ENCODE measurements around the gene ACCS. TPM values are rescaled to one million over a fixed set of nuclear protein-coding genes. Genes with fewer than 3 reads are reported as not detected.

ACCS gene
- total and polyA plus RNA-seq, 2 donors (not counting 3 experiments of a cell fraction or from before 2014, with no cell fraction given): 8.6 to 22.7 TPM

DNA sequence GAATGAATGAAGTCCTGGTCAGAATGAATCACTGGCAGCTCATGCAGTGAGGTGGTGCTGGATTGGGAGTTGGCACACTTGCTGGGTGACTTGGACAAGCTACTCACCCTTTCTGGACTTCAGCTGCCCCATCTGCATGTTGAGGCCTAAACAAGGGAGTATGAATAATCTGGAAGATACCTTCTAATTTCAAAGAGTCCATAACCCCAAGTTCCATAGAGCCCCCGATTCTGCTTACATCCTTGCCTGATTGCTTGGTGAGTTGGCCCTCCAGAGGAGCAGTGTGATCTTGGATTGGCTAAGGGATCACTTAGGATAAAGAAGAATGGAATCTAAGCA lies 36.6 kb upstream of the ACCS start:
- H3K4me1 ChIP-seq (ENCODE audit: control insufficient read depth, extremely low read depth, insufficient read depth, low read length): no peaks in the 10 kb centered on the region
- no TSS peak for BruUV-seq (replicated peaks)

More for the DNA sequence above, 36.6 kb upstream of the ACCS start:
- Histone ChIP-seq H3K9ac (replicated peaks; ENCODE audit: extremely low read depth, insufficient read depth, low read length) (no peak overlapping the region), H2AFZ (ENCODE audit: low read depth, low read length) (no peak overlapping the region), H3K27ac (ENCODE audit: insufficient read depth, low read depth, low read length) (no peak overlapping the region), H3K4me2 (ENCODE audit: insufficient read depth, low read length) (no peak overlapping the region), H3K36me3 (ENCODE audit: control insufficient read depth in 2 of 2, extremely low read depth in 1 of 2, insufficient read depth in 2 of 2, low read length in 2 of 2) (no peaks in the 10 kb centered on the region), H3K4me3 (replicated peaks in 1 of 3; ENCODE audit: insufficient read depth in 1 of 3, low read depth in 1 of 3, low read length in 3 of 3) (no peak overlapping the region), H3K79me2 (ENCODE audit: control insufficient read depth, insufficient read depth, low read length) (no peaks in the 10 kb centered on the region), H3K9me1 (replicated peaks; ENCODE audit: control insufficient read depth, extremely low read depth, insufficient read depth, low read length) (no peaks in the 10 kb centered on the region), H4K20me1 (replicated peaks; ENCODE audit: control insufficient read depth, extremely low read depth, insufficient read depth, low read length) (no peaks in the 10 kb centered on the region), H3K9me3 (replicated peaks; ENCODE audit: control insufficient read depth, insufficient read depth, low read length) (no peaks in the 10 kb centered on the region), H3K27me3 (ENCODE audit: control insufficient read depth in 2 of 2, insufficient read depth in 2 of 2, low read length in 2 of 2) (peaks cover 2 to 13% of the 10 kb centered on the region in 2 experiments)
- dilution Hi-C loops (cut with MboI; ENCODE audit: extremely low pct_ligation_motif_present, low sequenced_read_pairs): no loop called here
- TF ChIP-seq GATA2 (IDR thresholded peaks at IDR 0.05; ENCODE audit: insufficient read depth, insufficient read length, low read depth, low read length) (no peak), POLR2AphosphoS5 (IDR thresholded peaks at IDR 0.05; ENCODE audit: insufficient read depth, low read depth, low read length) (no peak), JUN (IDR thresholded peaks at IDR 0.05; ENCODE audit: borderline replicate concordance, insufficient read depth, insufficient read length, low read depth) (no peak), FOS (IDR thresholded peaks at IDR 0.05; ENCODE audit: borderline replicate concordance, insufficient read depth, low read length) (no peak), EZH2 (IDR thresholded peaks at IDR 0.05; ENCODE audit: borderline replicate concordance, low read depth, low read length, severe bottlenecking) (no peak), POLR2A (IDR thresholded peaks at IDR 0.05; ENCODE audit: low read depth, low read length) (no peak), MYC (IDR thresholded peaks at IDR 0.05; ENCODE audit: low read depth, low read length) (no peak)
- TF ChIP-seq, protein P1, sequence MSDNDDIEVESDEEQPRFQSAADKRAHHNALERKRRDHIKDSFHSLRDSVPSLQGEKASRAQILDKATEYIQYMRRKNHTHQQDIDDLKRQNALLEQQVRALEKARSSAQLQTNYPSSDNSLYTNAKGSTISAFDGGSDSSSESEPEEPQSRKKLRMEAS (IDR thresholded peaks at IDR 0.05; ENCODE audit: insufficient read depth, insufficient read length): no peak
- TF ChIP-seq, protein P2, sequence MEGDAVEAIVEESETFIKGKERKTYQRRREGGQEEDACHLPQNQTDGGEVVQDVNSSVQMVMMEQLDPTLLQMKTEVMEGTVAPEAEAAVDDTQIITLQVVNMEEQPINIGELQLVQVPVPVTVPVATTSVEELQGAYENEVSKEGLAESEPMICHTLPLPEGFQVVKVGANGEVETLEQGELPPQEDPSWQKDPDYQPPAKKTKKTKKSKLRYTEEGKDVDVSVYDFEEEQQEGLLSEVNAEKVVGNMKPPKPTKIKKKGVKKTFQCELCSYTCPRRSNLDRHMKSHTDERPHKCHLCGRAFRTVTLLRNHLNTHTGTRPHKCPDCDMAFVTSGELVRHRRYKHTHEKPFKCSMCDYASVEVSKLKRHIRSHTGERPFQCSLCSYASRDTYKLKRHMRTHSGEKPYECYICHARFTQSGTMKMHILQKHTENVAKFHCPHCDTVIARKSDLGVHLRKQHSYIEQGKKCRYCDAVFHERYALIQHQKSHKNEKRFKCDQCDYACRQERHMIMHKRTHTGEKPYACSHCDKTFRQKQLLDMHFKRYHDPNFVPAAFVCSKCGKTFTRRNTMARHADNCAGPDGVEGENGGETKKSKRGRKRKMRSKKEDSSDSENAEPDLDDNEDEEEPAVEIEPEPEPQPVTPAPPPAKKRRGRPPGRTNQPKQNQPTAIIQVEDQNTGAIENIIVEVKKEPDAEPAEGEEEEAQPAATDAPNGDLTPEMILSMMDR (IDR thresholded peaks at IDR 0.05; ENCODE audit: extremely low read depth in 1 of 2, insufficient read depth in 1 of 2, low read depth in 1 of 2, low read length in 2 of 2): no peak
- ChIA-PET CTCF (interaction anchor here (1.6 kb wide), 1 partner anchor 18 kb away, joined by 3 read pairs; no protein-coding TSS in a partner anchor), POLR2A (no interaction called here)
- no peak for DNase-seq (ENCODE audit: low read depth, low spot score)
- no peak for FAIRE-seq
- intact Hi-C loops (cut with micrococcal nuclease): no loop called here
